HFF-Myc (cell line): ENCODE data around the gene HYPK.
A peak's percentile ranks its signal among the peaks of the same experiment; 100 is the strongest.

Experiments
- DNase-seq: peaks from one replicate; pipeline ENCODE4 v3.0.0-alpha.2; 2011; ENCODE audit warnings: low read depth; ENCODE audit errors: extremely low read depth
- H3K4me3 ChIP-seq: replicated peaks from 2 replicates; pipeline ENCODE4 v1.5.1; 2011; ENCODE audit warnings: low read depth, mild to moderate bottlenecking, control low read depth, low read length
- CTCF ChIP-seq: IDR thresholded peaks from 2 replicates; pipeline ENCODE4 v1.5.1; 2012; ENCODE audit warnings: mild to moderate bottlenecking, low read depth, low read length, control low read depth; ENCODE audit errors: missing control alignments

The HYPK gene

DNA sequence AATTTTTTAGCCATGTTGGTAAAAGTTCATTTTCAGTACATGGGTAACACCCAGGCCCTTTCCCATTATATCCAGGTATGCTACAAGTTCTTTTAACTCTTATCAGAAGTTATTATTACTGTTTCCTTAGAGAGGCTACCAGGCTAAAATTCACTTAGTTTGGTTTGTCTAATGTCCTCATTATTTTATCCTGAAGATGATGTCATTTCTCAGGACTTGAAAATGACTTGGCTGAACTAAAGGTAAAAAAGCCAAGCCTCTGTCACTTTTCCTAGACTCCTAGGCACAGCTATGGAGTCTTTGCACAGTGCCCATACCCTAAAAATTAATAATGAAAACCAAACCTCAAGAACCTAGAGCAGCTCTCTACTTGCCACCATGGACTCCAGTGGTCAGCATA is 27.8 kb upstream of the HYPK start:
- no peak overlapping the region for H3K4me3 ChIP-seq
- TF ChIP-seq CTCF, result no peak
- DNase-seq, result no peak

- DNase-seq, result no peak
- no peak overlapping the region for H3K4me3 ChIP-seq
- TF ChIP-seq CTCF, result no peak
These were observed 26.3 kb upstream of the HYPK start for GRCh38 chr15:43774062-43774461.

DNA sequence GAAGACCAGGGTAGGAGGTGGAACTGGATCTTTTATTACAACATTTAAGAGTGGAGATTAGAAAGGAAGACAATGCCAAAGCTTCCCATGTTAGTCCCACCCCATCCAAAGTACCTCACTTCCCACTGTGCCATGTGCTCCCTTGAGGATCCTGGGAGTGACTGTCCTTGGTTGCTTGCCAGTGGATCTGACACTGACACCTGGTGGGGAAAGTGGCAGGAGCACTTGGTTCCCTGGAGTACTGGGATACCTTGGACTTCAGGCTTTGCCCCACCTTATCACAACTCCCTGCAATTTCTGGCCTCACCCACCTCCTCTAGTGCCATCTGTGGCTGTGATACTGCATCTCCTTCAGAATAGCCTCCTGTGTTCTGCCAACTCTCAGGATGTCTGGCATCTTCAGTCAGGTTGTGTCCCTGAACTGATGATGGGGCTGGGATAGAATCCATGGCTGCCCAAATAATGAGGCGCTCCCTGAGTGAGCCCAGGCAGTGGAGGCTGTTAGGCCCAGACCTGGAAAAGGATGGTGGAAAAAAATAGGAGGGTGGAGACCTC is 24.9 kb upstream of the HYPK start:
- no peak overlapping the region for H3K4me3 ChIP-seq
- DNase-seq, result peak; percentile 44
- TF ChIP-seq CTCF, result peak; percentile 53

- H3K4me3 ChIP-seq, result peak overlapping the region; percentile 51
- no peak for DNase-seq
- TF ChIP-seq CTCF, result no peak
These were observed 24.2 kb upstream of the HYPK start for GRCh38 chr15:43776101-43776717.

DNA sequence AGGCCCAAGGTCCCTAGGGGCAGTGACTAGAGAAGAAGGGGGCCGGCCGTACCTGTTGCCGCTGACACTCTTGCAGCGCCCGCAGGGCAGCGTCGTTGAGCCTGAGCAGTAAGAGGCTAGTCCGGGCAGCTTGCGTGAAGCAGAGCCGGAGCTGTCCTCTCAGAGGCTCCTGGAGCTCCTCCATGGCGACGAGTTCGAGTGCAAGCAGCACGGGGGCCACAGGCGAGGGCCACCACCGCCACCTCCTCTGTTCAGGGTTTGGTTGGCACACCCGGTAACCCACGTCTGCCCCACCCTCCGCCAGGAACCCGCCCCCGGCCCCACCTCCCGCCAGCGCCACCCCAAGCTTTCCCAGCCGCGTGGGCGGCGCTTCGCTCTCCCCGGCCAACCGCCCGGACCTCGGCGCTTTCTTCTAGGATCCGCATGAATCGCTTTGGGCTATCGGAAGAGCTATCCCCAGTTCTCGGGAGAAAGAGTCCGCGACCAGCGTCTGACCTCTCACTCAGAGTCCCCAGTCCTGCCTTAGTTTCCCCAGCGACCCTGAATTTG is 23.6 kb upstream of the HYPK start, which contains the start of gene ELL3:
Gene ELL3 (minus strand): TSS at position 249 of the 549 bp plus-strand sequence. CDS start 65 bp downstream, at position 184.
- H3K4me3 ChIP-seq, result peak within 1 kb of the TSS; percentile 51
- no peak for TF ChIP-seq CTCF
- no peak for DNase-seq

DNA sequence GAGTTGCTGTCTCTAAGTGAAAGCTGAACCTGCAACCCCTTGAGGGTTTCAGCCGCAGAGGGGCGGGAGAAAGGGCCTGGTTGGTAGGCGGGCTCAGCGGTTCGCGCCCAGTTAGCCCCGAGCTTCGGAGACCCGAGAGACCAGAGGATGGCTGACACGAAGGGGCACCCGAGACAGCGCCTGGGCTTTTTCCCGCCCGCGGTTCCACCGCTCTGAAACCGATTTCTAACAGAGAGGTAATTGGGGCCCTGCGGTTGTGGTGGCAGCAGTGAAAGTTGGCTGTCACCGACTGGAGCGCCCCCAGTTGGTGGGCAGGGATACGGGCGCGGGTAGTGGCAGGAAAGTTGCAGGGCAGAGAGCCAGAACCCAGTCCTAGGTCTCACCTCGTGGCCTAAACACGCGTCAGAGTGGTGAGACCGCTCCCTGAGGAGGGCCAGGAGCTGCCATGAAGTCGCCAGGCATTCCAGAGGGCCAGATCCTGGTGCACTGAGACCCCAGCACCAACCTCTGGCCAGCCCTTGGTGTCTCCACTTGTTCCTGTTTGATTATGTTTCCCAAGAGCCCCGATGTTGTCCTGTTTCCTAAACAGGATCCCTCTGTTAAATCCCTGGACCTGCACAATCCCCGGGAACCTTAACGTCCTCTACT is 23.0 kb upstream of the HYPK start:
- TF ChIP-seq CTCF, result peak; percentile 49
- peak overlapping the region; percentile 51 for H3K4me3 ChIP-seq
- DNase-seq, result peak; percentile 54
